Measurements from ENCODE around the gene B3GAT3.

Gene B3GAT3

DNA sequence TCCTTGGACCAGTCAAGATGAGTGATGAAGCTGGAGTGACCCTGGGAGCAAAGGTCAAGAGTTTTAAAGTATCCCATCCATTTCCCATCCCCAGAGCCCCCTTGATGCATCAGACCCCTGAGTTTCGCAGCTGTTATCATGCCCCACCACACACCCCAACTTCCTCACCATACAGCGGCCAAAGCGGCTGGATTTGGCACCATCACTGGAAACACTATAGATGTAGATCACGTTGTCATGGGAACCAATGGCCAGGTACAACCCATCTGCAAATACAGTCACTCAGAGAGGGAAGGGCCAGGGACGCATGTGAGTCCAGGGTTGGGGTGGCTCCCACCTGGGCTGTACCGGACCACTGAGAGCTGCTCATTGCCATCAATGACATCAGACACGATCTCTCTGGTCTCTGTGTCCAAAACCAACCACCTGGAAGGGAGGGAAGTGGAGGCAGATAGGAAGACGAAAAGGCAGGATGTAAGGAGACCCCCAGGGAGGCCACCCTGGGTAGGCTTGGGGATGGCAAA, 17.9 kb downstream of the B3GAT3 start:
- Histone ChIP-seq H3K4me3 (ENCODE audit: low read depth, low read length) (no peak overlapping the region), H3K27ac (ENCODE audit: extremely low read depth, low read depth, low read length) (no peak overlapping the region), H3K4me1 (ENCODE audit: control insufficient read depth, insufficient read depth, low read length) (no peaks in the 10 kb centered on the region), H3K36me3 (ENCODE audit: control insufficient read depth in 2 of 2, insufficient read depth in 1 of 2, low read length in 2 of 2) (peaks cover 0 to 56% of the 10 kb centered on the region in 2 experiments; a peak in 1 of 3 replicates), H3K9me3 (ENCODE audit: control insufficient read depth, insufficient read depth, low read depth, low read length) (no peaks in the 10 kb centered on the region)
- ChIA-PET CTCF (interaction anchor here (0.8 to 2.4 kb wide), 5 partner anchors 8 to 18 kb away, joined by 3 to 11 read pairs (median 3); partner anchors contain the start of gene B3GAT3), POLR2A (interaction anchor here (0.6 to 3.1 kb wide), 5 partner anchors 12 to 61 kb away, joined by 3 to 21 read pairs (median 4); partner anchors contain the start of genes B3GAT3, C11orf98, CSKMT and EEF1G)
- TF ChIP-seq, protein P1, sequence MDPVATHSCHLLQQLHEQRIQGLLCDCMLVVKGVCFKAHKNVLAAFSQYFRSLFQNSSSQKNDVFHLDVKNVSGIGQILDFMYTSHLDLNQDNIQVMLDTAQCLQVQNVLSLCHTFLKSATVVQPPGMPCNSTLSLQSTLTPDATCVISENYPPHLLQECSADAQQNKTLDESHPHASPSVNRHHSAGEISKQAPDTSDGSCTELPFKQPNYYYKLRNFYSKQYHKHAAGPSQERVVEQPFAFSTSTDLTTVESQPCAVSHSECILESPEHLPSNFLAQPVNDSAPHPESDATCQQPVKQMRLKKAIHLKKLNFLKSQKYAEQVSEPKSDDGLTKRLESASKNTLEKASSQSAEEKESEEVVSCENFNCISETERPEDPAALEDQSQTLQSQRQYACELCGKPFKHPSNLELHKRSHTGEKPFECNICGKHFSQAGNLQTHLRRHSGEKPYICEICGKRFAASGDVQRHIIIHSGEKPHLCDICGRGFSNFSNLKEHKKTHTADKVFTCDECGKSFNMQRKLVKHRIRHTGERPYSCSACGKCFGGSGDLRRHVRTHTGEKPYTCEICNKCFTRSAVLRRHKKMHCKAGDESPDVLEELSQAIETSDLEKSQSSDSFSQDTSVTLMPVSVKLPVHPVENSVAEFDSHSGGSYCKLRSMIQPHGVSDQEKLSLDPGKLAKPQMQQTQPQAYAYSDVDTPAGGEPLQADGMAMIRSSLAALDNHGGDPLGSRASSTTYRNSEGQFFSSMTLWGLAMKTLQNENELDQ (tag by site-specific recombination; IDR thresholded peaks at IDR 0.05; ENCODE audit: low read depth): no peak
- TF ChIP-seq ZNF157 (tag by site-specific recombination; IDR thresholded peaks at IDR 0.05): no peak
- no peak for TF ChIP-seq ZNF704 (tag by site-specific recombination; IDR thresholded peaks at IDR 0.05)
- no peak for TF ChIP-seq ZBTB48 (tag by site-specific recombination; IDR thresholded peaks at IDR 0.05)

- Histone ChIP-seq H3K36me3 (ENCODE audit: control insufficient read depth in 2 of 2, insufficient read depth in 1 of 2, low read length in 2 of 2) (peaks cover 3 to 57% of the 10 kb centered on the region in 2 experiments; a peak in 2 of 3 replicates), H3K4me1 (ENCODE audit: control insufficient read depth, insufficient read depth, low read length) (no peaks in the 10 kb centered on the region), H3K27ac (ENCODE audit: extremely low read depth, low read depth, low read length) (no peak overlapping the region), H3K4me3 (ENCODE audit: low read depth, low read length) (no peak overlapping the region), H3K9me3 (ENCODE audit: control insufficient read depth, insufficient read depth, low read depth, low read length) (no peaks in the 10 kb centered on the region)
- CTCF ChIA-PET: interaction anchor here (0.8 to 2.4 kb wide), 6 partner anchors 9 to 19 kb away, joined by 3 to 12 read pairs (median 4); partner anchors contain the start of gene B3GAT3
- POLR2A ChIA-PET: interaction anchor here (0.5 to 3.1 kb wide), 5 partner anchors 11 to 208 kb away, joined by 3 to 21 read pairs (median 4); partner anchors contain the start of genes B3GAT3, C11orf98, CSKMT and TUT1
- TF ChIP-seq KLF16 (tag by site-specific recombination; IDR thresholded peaks at IDR 0.05) (no peak), ZEB2 (tag by site-specific recombination; IDR thresholded peaks at IDR 0.05) (no peak), ZNF311 (tag by site-specific recombination; IDR thresholded peaks at IDR 0.05; ENCODE audit: borderline replicate concordance) (no peak), KLF1 (tag by site-specific recombination; IDR thresholded peaks at IDR 0.05) (peak; percentile 70), ZNF747 (tag by site-specific recombination; IDR thresholded peaks at IDR 0.05) (no peak), ZNF791 (tag by site-specific recombination; IDR thresholded peaks at IDR 0.05) (no peak), ZIC2 (tag by site-specific recombination; IDR thresholded peaks at IDR 0.05) (no peak)
- TF ChIP-seq, protein P2, sequence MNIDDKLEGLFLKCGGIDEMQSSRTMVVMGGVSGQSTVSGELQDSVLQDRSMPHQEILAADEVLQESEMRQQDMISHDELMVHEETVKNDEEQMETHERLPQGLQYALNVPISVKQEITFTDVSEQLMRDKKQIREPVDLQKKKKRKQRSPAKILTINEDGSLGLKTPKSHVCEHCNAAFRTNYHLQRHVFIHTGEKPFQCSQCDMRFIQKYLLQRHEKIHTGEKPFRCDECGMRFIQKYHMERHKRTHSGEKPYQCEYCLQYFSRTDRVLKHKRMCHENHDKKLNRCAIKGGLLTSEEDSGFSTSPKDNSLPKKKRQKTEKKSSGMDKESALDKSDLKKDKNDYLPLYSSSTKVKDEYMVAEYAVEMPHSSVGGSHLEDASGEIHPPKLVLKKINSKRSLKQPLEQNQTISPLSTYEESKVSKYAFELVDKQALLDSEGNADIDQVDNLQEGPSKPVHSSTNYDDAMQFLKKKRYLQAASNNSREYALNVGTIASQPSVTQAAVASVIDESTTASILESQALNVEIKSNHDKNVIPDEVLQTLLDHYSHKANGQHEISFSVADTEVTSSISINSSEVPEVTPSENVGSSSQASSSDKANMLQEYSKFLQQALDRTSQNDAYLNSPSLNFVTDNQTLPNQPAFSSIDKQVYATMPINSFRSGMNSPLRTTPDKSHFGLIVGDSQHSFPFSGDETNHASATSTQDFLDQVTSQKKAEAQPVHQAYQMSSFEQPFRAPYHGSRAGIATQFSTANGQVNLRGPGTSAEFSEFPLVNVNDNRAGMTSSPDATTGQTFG (tag by site-specific recombination; IDR thresholded peaks at IDR 0.05; ENCODE audit: borderline replicate concordance): no peak
These were observed 18.7 kb downstream of the B3GAT3 start for GRCh38 chr11:62603072-62603408.

DNA sequence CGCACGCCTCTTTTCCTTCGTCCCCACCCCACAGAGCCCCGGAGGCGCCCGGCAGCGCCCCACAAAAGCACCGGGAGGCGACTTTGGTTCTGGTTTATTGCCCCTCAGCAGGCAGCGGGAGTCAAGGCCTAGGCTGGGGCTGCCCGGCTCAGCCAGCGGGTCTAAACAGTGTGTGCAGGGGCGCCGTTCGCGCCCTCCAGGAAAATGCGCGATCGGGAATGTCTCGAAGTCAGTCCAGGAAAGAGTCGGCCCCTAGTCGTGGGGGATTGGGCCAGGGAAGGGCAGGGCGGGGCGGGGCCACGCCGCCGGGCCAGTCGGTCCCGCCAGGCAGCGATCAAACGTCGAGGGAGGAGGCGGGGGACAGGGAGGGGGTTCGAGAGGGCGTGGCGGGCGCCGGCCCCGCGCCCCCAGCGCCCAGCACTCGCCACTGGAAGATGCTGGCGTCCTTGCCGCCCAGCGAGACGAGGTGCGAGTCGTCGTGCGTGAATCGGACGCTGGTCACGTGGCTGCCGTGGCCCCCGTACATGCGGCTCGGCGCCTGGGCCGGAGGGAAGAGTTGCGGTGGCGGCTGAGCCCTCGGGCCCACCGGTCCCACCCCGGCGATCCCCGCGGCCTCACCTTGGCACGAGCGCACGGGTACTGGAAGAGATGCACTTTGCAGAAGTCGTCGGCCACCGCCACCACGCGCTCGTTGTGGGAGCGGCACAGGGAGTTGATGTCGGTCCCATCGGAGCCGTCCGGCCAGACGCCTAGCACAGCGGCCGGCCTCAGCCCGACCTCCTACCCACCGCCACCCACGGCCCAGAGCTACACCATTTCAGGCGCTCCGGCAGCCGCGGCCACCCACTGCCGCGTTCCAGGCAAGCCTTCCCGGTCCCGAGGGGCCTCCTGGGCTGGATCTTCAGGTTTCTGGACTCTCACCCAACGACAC, 19.4 kb downstream of the B3GAT3 start:
- CTCF ChIA-PET: interaction anchor here (0.6 to 2.4 kb wide), 3 partner anchors 9 to 193 kb away, joined by 3 to 12 read pairs (median 4); no protein-coding TSS in a partner anchor
- peak; percentile 23; the same call in 1 of the 2 replicates for TF ChIP-seq ZXDB (tag by site-specific recombination; IDR thresholded peaks at IDR 0.05)
- peak; percentile 31; the same call in 1 of the 2 replicates for TF ChIP-seq ZNF600 (tag by site-specific recombination; IDR thresholded peaks at IDR 0.05)
- TF ChIP-seq ZBTB8A (tag by site-specific recombination; IDR thresholded peaks at IDR 0.05): peak; percentile 95
- TF ChIP-seq ZIC2 (tag by site-specific recombination; IDR thresholded peaks at IDR 0.05): peak; percentile 58
- TF ChIP-seq, protein P3, sequence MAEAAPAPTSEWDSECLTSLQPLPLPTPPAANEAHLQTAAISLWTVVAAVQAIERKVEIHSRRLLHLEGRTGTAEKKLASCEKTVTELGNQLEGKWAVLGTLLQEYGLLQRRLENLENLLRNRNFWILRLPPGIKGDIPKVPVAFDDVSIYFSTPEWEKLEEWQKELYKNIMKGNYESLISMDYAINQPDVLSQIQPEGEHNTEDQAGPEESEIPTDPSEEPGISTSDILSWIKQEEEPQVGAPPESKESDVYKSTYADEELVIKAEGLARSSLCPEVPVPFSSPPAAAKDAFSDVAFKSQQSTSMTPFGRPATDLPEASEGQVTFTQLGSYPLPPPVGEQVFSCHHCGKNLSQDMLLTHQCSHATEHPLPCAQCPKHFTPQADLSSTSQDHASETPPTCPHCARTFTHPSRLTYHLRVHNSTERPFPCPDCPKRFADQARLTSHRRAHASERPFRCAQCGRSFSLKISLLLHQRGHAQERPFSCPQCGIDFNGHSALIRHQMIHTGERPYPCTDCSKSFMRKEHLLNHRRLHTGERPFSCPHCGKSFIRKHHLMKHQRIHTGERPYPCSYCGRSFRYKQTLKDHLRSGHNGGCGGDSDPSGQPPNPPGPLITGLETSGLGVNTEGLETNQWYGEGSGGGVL (tag by site-specific recombination; IDR thresholded peaks at IDR 0.05): no peak
- no peak for TF ChIP-seq ZBTB1 (tag by site-specific recombination; IDR thresholded peaks at IDR 0.05)
- TF ChIP-seq ZNF10 (tag by site-specific recombination; IDR thresholded peaks at IDR 0.05): peak; percentile 56; the same call in 1 of the 2 replicates
- TF ChIP-seq ZSCAN18 (tag by site-specific recombination; IDR thresholded peaks at IDR 0.05): no peak

More for the DNA sequence above, 19.4 kb downstream of the B3GAT3 start:
- Histone ChIP-seq H3K4me1 (ENCODE audit: control insufficient read depth, insufficient read depth, low read length) (no peaks in the 10 kb centered on the region), H3K27ac (ENCODE audit: extremely low read depth, low read depth, low read length) (no peak overlapping the region; the same call in 1 of the 2 replicates), H3K36me3 (ENCODE audit: control insufficient read depth in 2 of 2, insufficient read depth in 1 of 2, low read length in 2 of 2) (peaks cover 10 to 58% of the 10 kb centered on the region in 2 experiments; a peak in 2 of 3 replicates), H3K4me3 (ENCODE audit: low read depth, low read length) (no peak overlapping the region), H3K9me3 (ENCODE audit: control insufficient read depth, insufficient read depth, low read depth, low read length) (no peaks in the 10 kb centered on the region)
- POLR2A ChIA-PET: interaction anchor here (0.5 to 4.2 kb wide), 31 partner anchors 9 to 279 kb away, joined by 3 to 140 read pairs (median 5); partner anchors contain the start of genes B3GAT3, C11orf98, CSKMT and EEF1G
